Left lung (tissue), 10 donors: ENCODE data around the gene PAFAH1B1. TPM values are rescaled to one million over a fixed set of nuclear protein-coding genes. Genes with fewer than 3 reads are reported as not detected.
"Not testable (repeated sequence)": the region's sequence is repeated elsewhere in the genome, so short reads cannot be mapped to it uniquely, and the experiment has no call there.

Experiments used
- ATAC-seq: fragments of 200-7000 bp; cut with Tn5 transposase; one replicate; pipeline ENCODE4 v1.9.1; 2020; ENCODE audit warnings: moderate library complexity
- DNase-seq, 4 donors: peaks; one replicate each; pipeline ENCODE4 v3.0.0-alpha.2; 2013 to 2020
- H3K27ac ChIP-seq, 2 donors: fragments of 200-600 bp; sonication (generic) in 1 of 2; one replicate each; pipeline versions ENCODE4 v1.5.0 to v1.8.0; 2020 to 2021
- H3K27me3 ChIP-seq, 2 donors: fragments of 200-600 bp; sonication (generic) in 1 of 2; one replicate each; pipeline versions ENCODE4 v1.5.0 to v1.8.0; 2020 to 2021
- H3K36me3 ChIP-seq, 2 donors: fragments of 200-600 bp; sonication (generic) in 1 of 2; one replicate each; pipeline versions ENCODE4 v1.5.0 to v1.8.0; 2020 to 2021
- H3K4me1 ChIP-seq, 2 donors: fragments of 200-600 bp; one replicate each; pipeline ENCODE4 v1.8.0; 2021
- H3K4me3 ChIP-seq, 2 donors: fragments of 200-600 bp; sonication (generic) in 1 of 2; one replicate each; pipeline versions ENCODE4 v1.5.0 to v1.8.0; 2020 to 2021; ENCODE audit warnings: mild to moderate bottlenecking in 1 of 2
- H3K9me3 ChIP-seq, 2 donors: fragments of 200-600 bp; sonication (generic) in 1 of 2; one replicate each; pipeline versions ENCODE4 v1.5.0 to v1.8.0; 2020 to 2021
- intact Hi-C, 2 donors: fragments of 100-400 bp; cut with DNase I; formaldehyde crosslinking; loops; one replicate each; pipeline versions ENCODE4 v1.11.2 to v1.14.2; 2022
- polyA plus RNA-seq, 6 donors: library from polyadenylated mRNA; unstranded; fragments of 120-200 nt; gene quantifications; one replicate each; pipeline ENCODE4 v1.2.1, GENCODE V29; 2013; ENCODE audit not compliant: insufficient read length in 6 of 6
- total RNA-seq, 2 donors: library from RNA; stranded (reverse); fragmentation: NEBNext Ultra II Directional; extraction: Animal tissue kit (Norgen Biotek cat#: 25700); gene quantifications; one replicate each; pipeline ENCODE4 v1.2.1, GENCODE V29; 2021
- TF ChIP-seq, protein P1 (sequence below), 2 donors: fragments of 200-600 bp; sonication (generic) in 1 of 2; IDR thresholded peaks; one replicate each; pipeline versions ENCODE4 v1.5.0 to v1.8.0; 2021; ENCODE audit warnings: antibody characterized with exemption in 2 of 2
- donor health status: DM: no; HTN: yes; CAD: no.
- donor health status: DM: no; HTN: no; CAD: no.

PAFAH1B1 gene
- total and polyA plus RNA-seq, 8 donors, result 135 to 188 (median 151) TPM

DNA sequence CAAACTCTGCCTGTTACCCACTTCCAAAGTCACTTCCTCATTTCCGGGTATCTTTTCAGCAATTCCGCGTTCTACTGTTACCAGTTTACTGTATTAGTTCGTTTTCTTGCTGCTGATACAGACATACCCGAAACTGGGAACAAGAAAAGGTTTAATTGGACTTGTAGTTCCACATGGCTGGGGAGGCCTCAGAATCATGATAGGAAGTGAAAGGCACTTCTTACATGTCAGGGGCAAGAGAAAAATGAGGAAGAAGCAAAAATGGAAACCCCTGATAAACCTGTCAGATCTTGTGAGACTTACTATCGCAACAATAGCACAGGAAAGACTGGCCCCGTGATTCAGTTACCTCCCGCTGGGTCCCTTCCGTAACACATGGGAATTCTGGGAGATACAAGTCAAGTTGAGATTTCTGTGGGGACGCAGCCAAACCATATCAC is 30.9 kb downstream of the PAFAH1B1 start:
- TF ChIP-seq, protein P1, sequence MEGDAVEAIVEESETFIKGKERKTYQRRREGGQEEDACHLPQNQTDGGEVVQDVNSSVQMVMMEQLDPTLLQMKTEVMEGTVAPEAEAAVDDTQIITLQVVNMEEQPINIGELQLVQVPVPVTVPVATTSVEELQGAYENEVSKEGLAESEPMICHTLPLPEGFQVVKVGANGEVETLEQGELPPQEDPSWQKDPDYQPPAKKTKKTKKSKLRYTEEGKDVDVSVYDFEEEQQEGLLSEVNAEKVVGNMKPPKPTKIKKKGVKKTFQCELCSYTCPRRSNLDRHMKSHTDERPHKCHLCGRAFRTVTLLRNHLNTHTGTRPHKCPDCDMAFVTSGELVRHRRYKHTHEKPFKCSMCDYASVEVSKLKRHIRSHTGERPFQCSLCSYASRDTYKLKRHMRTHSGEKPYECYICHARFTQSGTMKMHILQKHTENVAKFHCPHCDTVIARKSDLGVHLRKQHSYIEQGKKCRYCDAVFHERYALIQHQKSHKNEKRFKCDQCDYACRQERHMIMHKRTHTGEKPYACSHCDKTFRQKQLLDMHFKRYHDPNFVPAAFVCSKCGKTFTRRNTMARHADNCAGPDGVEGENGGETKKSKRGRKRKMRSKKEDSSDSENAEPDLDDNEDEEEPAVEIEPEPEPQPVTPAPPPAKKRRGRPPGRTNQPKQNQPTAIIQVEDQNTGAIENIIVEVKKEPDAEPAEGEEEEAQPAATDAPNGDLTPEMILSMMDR (IDR thresholded peaks at IDR 0.05), result no peak
- Histone ChIP-seq H3K27me3 (no peaks in the 10 kb centered on the region), H3K4me3 (no peak overlapping the region), H3K36me3 (peaks cover 0 to 6% of the 10 kb centered on the region in 2 donors), H3K4me1 (peaks cover 2 to 70% of the 10 kb centered on the region in 2 donors), H3K27ac (peak overlapping the region in 1 of 2 donors; percentile 38), H3K9me3 (no peaks in the 10 kb centered on the region)
- DNase-seq, result no peak
- intact Hi-C loops, result no loop called here
- peak; percentile 38 for ATAC-seq

DNA sequence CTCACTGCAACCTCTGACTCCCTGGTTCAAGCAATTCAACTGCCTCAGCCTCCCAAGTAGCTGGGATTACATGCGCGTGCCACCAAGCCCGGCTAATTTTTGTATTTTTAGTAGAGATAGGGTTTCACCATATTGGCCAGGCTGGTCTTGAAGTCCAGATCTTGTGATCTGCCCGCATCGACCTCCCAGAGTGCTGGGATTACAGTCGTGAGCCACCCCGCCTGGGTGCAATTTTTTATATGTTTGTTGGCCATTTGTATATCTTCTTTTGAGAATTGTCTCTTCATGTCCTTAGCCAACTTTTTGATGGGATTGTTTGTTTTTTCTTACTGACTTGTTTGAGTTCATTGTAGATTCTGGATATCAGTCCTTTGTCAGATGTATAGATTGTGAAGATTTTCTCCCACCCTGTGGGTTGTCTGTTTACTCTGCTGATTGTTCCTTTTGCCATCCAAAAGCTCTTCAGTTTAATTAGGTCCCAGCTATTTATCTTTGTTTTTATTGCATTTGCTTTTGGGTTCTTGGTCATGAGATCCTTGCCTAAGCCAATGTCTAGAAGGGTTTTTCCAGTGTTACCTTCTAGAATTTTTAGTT is 33.3 kb downstream of the PAFAH1B1 start:
- ATAC-seq, intact Hi-C loops: not testable (repeated sequence)

DNA sequence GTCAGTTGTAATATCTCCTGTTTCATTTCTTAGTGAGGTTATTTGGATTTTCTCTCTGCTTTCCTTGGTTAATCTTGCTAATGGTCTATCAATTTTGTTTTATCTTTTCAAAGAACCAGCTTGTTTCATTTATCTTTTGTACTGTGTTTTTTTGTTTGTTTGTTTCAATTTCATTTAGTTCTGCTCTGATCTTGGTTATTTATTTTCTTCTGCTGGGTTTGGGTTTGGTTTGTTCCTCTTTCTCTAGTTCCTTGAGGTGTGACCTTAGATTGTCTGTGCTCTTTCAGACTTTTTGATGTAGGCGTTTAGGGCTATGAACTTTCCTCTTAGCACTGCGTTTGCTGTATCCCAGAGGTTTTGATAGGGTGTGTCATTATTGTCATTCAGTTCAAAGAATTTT is 35.5 kb downstream of the PAFAH1B1 start:
- H3K36me3 ChIP-seq, DNase-seq: not testable (repeated sequence)

More for the DNA sequence above, 33.3 kb downstream of the PAFAH1B1 start:
- H3K27me3 ChIP-seq, H3K9me3 ChIP-seq, H3K36me3 ChIP-seq, H3K27ac ChIP-seq, H3K4me3 ChIP-seq, DNase-seq: not testable (repeated sequence)
- peaks cover 3 to 78% of the 10 kb centered on the region in 2 donors for H3K4me1 ChIP-seq

DNA sequence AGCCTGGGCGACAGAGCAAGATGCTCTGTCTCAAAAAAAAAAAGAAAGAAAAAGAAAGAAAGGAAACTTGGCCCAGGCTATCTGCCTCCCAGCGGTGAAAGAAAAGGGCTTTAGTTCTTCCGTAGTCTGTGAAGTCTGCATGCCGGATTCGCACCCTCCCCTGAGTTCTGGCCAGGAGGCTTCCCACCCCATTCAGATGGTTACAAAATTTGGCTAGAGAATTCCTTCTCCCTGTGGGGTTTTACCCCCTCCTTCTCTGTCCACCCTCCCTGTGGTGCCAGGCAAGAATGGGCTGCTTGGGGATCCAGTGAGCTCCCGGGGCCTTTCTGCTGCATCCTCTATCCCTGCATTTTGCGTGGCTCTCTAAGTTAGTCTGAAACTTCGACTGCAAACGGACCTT is 37.8 kb downstream of the PAFAH1B1 start:
- peaks cover 0 to 10% of the 10 kb centered on the region in 2 donors for H3K36me3 ChIP-seq
- DNase-seq (no peak), ATAC-seq (no peak)
- H3K4me3 ChIP-seq, result no peak overlapping the region
- H3K27me3 ChIP-seq, result no peaks in the 10 kb centered on the region
- no peak overlapping the region for H3K27ac ChIP-seq
- no peaks in the 10 kb centered on the region for H3K9me3 ChIP-seq
- TF ChIP-seq, protein P1 (IDR thresholded peaks at IDR 0.05), result no peak
- H3K4me1 ChIP-seq, result peaks cover 3 to 75% of the 10 kb centered on the region in 2 donors
- intact Hi-C loops, result no loop called here

More for the DNA sequence above, 35.5 kb downstream of the PAFAH1B1 start:
- ATAC-seq, H3K27ac ChIP-seq, intact Hi-C loops, H3K27me3 ChIP-seq, H3K9me3 ChIP-seq, H3K4me3 ChIP-seq: not testable (repeated sequence)
- peaks cover 3 to 74% of the 10 kb centered on the region in 2 donors for H3K4me1 ChIP-seq

DNA sequence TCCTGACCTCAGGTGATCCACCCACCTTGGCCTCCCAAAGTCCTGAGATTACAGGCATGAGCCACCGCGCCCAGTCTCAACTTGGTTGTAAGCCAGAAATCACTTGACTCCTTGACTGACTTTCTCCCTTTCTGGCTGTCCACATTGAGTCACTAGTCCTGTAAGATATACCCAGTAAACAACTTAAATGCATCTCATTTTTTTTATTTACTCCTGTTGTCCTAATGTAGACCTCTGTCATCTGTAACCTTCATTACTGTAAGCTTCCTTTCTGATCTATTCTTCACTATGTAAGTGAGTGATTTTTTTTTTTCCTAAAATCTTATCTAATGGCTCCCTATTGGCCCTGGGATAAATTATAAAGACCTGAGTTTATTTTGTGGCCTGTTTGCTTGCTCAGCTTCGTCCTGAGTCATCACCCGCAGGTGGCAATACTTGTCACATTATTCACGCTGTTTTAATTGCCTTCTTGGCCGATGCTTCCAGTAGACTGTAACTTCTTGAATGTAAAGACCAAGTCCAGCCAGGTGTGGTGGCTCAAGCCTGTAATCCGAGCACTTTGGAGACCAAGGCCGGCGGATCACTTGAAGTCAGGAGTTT is 41.0 kb downstream of the PAFAH1B1 start:
- Histone ChIP-seq H3K4me3 (no peak overlapping the region), H3K4me1 (peaks cover 0 to 56% of the 10 kb centered on the region in 2 donors), H3K36me3 (peaks cover 0 to 26% of the 10 kb centered on the region in 2 donors), H3K27ac (no peak overlapping the region), H3K9me3 (no peaks in the 10 kb centered on the region), H3K27me3 (no peaks in the 10 kb centered on the region)
- DNase-seq (no peak), ATAC-seq (peak; percentile 75)
- TF ChIP-seq, protein P1 (IDR thresholded peaks at IDR 0.05), result no peak
- intact Hi-C loops, result no loop called here

DNA sequence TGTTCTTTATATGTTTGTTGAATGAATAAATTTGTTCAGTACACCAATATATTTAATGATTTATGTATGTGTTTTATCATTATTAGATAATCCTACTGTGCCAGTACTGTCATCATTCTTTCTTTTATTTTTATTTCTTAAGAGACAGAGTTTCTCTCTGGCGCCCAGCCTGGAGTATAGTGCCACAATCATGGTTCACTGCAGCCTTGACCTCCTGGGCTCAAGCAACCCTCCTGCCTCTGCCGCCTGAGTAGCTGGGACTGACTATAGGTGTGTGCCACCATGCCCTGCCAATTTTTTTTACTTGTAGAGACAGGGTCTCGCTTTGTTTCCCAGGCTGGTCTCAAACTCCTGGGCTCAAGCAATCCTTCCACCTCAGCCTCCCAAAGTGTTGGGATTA is 41.8 kb downstream of the PAFAH1B1 start:
- H3K4me1 ChIP-seq, result peaks cover 0 to 50% of the 10 kb centered on the region in 2 donors
- DNase-seq (no peak), ATAC-seq (no peak)
- TF ChIP-seq, protein P1 (IDR thresholded peaks at IDR 0.05), result no peak
- intact Hi-C loops, result no loop called here
- no peaks in the 10 kb centered on the region for H3K9me3 ChIP-seq
- H3K36me3 ChIP-seq, result peaks cover 0 to 32% of the 10 kb centered on the region in 2 donors
- H3K27me3 ChIP-seq, result no peaks in the 10 kb centered on the region
- H3K4me3 ChIP-seq, result no peak overlapping the region
- H3K27ac ChIP-seq, result no peak overlapping the region
